VCaP (cell line): ENCODE results near the gene RALBP1.

Source experiments
- H3K27ac ChIP-seq: fragments of 450-650 bp; 2 replicates; pipeline ENCODE4 v1.5.1; 2017
- TF ChIP-seq, protein P1 (sequence below): fragments of 450-650 bp; conservative IDR thresholded peaks from 2 replicates; pipeline ENCODE4 v1.5.1; 2017; ENCODE audit warnings: mild to moderate bottlenecking, moderate library complexity

RALBP1 gene

DNA sequence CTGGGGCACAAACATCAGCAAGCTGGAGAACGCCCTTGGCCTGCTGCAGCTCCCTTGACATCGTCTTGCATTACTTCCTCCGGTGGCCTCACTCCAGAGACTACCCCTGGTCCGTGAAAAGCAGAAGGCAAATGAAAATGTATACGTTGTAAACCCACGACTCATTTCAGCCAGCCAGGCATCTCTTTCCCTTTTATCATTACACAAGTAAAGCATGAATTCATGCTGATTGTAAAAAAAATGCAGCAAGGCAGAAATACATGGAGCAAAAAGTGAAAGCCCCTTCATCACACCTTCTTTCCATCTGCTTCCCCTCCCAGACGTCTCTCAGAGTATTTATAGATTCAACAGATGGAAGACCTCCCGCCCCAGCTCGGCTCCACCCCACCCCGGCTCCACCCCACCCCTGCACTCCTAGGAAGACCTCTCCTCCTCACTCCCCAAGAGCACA is 41.6 kb upstream of the RALBP1 start:
- TF ChIP-seq, protein P1, sequence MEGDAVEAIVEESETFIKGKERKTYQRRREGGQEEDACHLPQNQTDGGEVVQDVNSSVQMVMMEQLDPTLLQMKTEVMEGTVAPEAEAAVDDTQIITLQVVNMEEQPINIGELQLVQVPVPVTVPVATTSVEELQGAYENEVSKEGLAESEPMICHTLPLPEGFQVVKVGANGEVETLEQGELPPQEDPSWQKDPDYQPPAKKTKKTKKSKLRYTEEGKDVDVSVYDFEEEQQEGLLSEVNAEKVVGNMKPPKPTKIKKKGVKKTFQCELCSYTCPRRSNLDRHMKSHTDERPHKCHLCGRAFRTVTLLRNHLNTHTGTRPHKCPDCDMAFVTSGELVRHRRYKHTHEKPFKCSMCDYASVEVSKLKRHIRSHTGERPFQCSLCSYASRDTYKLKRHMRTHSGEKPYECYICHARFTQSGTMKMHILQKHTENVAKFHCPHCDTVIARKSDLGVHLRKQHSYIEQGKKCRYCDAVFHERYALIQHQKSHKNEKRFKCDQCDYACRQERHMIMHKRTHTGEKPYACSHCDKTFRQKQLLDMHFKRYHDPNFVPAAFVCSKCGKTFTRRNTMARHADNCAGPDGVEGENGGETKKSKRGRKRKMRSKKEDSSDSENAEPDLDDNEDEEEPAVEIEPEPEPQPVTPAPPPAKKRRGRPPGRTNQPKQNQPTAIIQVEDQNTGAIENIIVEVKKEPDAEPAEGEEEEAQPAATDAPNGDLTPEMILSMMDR, result no peak

DNA sequence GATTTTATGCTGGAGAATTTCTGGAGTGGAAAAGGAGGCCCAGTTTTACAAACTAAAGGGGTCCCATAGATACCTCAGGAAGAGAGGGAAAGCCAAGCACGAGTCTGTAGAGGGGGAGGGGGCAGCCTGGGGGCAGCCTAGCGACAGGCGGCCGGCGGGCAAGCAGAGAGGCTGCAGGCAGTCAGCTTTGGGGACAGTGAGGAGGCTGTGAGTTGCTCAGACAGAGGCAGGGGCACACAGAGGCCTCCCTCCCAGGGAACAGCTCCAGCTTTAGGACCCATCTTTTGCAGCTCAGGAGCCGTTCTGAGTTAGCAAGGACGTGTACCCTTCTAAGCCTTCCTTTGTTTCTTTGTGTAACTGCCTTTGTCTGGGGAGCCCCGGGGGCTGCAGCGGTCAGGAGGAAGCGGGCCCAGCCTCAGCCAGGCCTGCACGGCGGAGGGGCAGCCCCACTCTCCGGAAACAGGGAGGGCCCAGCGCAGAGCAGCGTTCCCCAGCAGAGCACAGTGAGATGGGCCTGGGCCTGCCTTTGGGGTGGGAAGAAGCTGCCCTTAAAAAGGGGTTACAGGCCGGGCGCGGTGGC is 41.1 kb upstream of the RALBP1 start:
- H3K27ac ChIP-seq, result no peak overlapping the region
- TF ChIP-seq, protein P1, result no peak

More for the DNA sequence above, 41.6 kb upstream of the RALBP1 start:
- H3K27ac ChIP-seq, result no peak overlapping the region

DNA sequence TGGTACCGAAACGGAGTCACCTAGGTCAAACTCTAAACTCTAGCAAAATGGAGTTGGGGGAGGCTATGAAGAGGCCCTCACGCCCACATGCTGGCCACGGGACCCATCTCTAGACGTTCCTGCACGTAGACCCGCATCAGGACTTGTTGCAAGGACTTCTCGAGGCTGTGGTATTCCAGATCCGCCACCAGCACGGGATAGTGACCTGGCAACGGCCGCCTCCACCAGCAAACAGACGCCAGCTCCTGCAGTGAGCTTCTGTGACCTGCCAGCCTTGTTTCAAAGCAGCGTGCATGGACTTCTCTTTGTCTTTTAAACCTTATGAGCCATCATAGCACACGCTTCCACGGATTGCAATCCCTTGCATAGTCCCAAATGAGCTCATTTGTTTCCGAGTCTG is 40.3 kb upstream of the RALBP1 start:
- TF ChIP-seq, protein P1, result no peak
- H3K27ac ChIP-seq, result no peak overlapping the region

DNA sequence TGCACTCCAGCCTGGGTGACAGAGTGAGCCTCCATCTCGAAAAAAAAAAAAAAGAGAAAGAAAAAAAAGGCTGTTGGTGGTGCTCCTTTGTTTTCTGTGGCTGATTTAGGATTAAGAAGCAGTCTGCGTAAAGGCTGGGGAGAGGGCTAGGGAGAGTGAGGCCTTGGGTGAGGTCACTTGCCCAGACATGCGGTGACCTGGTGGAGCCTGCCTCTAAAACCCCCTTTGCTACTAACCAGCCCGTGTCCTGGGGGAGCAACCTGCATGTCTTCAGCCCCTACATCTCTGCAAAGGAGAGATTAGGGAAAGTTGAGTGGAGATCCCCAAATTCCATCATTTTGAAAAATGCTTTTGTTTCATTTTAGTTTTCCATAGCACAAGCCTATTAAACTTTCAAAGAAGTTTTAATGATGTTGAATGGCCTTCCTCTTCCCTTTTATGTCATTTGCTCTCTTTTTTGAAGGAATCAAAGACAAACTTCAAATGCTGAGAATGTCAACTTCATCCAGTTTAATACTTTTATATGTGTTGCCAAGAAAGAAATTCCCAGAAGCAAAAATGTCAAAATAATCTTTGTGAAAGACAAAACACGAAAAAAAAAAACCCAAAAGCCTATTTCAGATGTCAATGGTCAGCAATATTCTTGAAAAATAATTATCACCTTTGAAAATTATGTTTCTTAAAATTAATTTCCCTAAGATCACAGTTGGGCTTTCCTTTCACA is 38.9 kb upstream of the RALBP1 start:
- H3K27ac ChIP-seq, result no peak overlapping the region
- TF ChIP-seq, protein P1, result no peak

DNA sequence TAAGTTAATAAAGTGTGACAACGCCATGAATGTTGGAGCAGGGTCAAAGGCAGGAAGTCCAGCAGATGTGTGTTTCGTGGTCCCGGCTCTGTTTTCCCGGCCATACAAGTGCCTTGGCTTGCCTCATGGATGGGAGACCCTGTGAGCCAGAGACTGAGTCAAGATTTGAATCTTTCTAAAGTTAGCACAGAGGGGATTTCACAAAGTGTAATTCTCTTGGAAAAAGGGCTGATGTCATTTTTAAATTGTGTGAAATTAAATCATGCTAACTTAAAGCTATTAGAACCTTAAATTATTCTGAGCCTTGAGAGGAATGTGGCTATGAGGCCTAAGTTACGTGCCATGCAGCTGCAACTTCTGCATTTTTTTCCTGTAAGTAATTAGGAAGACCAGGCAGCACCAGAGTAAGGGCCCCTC is 38.3 kb upstream of the RALBP1 start:
- H3K27ac ChIP-seq, result no peak overlapping the region
- TF ChIP-seq, protein P1, result no peak

DNA sequence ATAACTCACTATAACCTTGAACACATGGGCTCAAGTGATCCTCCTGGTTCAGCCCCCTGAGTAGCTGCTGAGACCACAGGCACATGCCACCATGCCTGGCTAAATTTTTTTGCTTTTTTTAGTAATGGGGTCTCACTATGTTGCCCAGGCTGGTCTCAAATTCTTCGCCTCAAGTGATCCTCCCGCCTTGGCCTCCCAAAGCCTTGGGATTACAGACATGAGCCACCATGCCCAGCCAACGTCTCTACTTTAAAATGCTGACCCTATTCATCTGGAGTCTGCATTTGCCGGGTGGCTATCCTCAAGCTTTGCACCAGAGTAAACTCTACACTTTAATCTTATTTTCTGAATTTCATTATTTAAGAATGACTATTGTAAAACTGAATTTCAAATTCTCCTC is 37.6 kb upstream of the RALBP1 start:
- TF ChIP-seq, protein P1, result no peak
- H3K27ac ChIP-seq, result no peak overlapping the region

DNA sequence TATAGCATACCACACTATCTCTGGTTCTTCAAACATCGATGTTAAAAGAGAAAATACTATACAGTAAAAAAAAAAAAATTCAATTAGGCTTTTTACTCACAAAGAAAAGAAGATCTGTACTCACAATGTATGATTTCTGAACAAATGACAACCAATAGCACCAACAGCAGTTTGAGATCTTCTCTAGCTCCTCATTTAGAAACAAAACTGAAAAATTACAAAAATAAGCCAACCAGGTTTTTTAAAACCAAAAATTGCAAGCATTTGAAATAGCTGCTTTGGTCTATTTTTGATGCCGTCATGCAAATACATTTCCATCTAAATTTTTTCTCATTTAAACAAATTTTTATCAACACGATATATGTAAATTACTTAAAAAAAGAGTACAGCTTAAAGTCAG is 34.3 kb upstream of the RALBP1 start:
- H3K27ac ChIP-seq, result no peak overlapping the region
- TF ChIP-seq, protein P1, result no peak
